ACC112 (cell line): ENCODE measurements around the gene BTN3A1.
"Not testable (repeated sequence)": the region's sequence is repeated elsewhere in the genome, so short reads cannot be mapped to it uniquely, and the experiment has no call there.

Source experiments
- H2AFZ ChIP-seq: fragments of 200-600 bp; sonication (generic); one replicate; pipeline ENCODE4 v1.6.0; 2017; ENCODE audit warnings: antibody characterized with exemption, low read length; ENCODE audit not compliant: unreplicated experiment
- H3K27ac ChIP-seq: fragments of 200-600 bp; sonication (generic); 2 replicates; pipeline ENCODE4 v1.5.1; 2014; ENCODE audit warnings: low read depth, mild to moderate bottlenecking, antibody characterized with exemption, low read length, moderate library complexity
- H3K27me3 ChIP-seq: fragments of 200-600 bp; sonication (generic); 2 replicates; pipeline ENCODE4 v1.6.1; 2014; ENCODE audit warnings: mild to moderate bottlenecking, antibody characterized with exemption, low read length, moderate library complexity, mixed read lengths; ENCODE audit not compliant: insufficient read depth
- H3K36me3 ChIP-seq: fragments of 200-600 bp; sonication (generic); 2 replicates; pipeline ENCODE4 v1.6.1; 2016; ENCODE audit warnings: mild to moderate bottlenecking, antibody characterized with exemption, low read length, moderate library complexity, mixed read lengths; ENCODE audit not compliant: insufficient read depth
- H3K4me1 ChIP-seq: fragments of 200-600 bp; sonication (generic); one replicate; pipeline ENCODE4 v1.6.1; 2016; ENCODE audit warnings: low read length, mixed read lengths; ENCODE audit not compliant: insufficient read depth, unreplicated experiment, control insufficient read depth
- H3K4me3 ChIP-seq: fragments of 200-600 bp; sonication (generic); 2 replicates; pipeline ENCODE4 v1.5.1; 2014; ENCODE audit warnings: mild to moderate bottlenecking, low read depth, low read length
- H3K79me2 ChIP-seq: fragments of 200-600 bp; sonication (generic); one replicate; pipeline ENCODE4 v1.6.0; 2016; ENCODE audit warnings: low read length; ENCODE audit not compliant: control insufficient read depth, unreplicated experiment, insufficient read depth

The BTN3A1 gene

DNA sequence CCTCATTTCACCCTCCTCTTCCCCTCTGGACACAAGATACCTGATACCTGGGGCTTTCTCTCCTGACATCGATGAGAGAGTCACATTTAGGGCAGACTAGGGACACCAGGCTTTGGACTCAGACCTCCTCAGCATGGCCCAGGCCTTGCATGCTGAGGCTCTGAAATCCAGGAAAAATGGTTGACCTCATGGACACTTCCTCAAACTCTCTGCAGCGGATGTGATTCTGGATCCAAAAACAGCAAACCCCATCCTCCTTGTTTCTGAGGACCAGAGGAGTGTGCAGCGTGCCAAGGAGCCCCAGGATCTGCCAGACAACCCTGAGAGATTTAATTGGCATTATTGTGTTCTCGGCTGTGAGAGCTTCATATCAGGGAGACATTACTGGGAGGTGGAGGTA lies 10.9 kb downstream of the BTN3A1 start:
- Histone ChIP-seq H3K4me1 (peaks cover 7% of the 10 kb centered on the region), H2AFZ (no peak overlapping the region), H3K79me2 (no peaks in the 10 kb centered on the region), H3K36me3 (no peaks in the 10 kb centered on the region), H3K4me3 (no peak overlapping the region), H3K27ac (no peak overlapping the region), H3K27me3 (no peaks in the 10 kb centered on the region)

DNA sequence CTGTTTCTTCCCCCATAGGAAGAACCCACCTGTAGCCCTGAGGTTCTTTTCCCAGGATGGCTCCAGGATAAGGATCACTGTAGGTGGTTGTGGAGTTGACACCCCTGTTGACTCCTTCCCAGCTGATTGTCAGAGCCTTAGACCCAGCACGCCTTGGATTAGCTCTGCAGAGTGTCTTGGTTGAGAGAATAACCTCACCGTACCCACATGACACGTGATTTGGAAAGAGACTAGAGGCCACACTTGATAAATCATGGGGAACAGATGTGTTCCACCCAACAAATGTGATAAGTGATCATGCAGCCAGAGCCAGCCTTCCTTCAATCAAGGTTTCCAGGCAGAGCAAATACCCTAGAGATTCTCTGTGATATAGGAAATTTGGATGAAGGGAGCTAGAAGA lies 12.2 kb downstream of the BTN3A1 start:
- H3K27ac ChIP-seq = no peak overlapping the region

GRCh38 chr6:26415036-26415614 lies 13.1 kb downstream of the BTN3A1 start:
- Histone ChIP-seq H3K36me3 (no peaks in the 10 kb centered on the region), H3K27me3 (no peaks in the 10 kb centered on the region), H2AFZ (no peak overlapping the region), H3K4me3 (no peak overlapping the region), H3K27ac (no peak overlapping the region), H3K4me1 (peaks cover 7% of the 10 kb centered on the region), H3K79me2 (no peaks in the 10 kb centered on the region)

More for the DNA sequence above, 12.2 kb downstream of the BTN3A1 start:
- H2AFZ ChIP-seq = no peak overlapping the region
- H3K79me2 ChIP-seq = no peaks in the 10 kb centered on the region
- H3K27me3 ChIP-seq = no peaks in the 10 kb centered on the region
- H3K4me3 ChIP-seq = no peak overlapping the region
- H3K36me3 ChIP-seq = no peaks in the 10 kb centered on the region
- peaks cover 7% of the 10 kb centered on the region for H3K4me1 ChIP-seq

- Histone ChIP-seq H2AFZ (no peak overlapping the region), H3K4me1 (peaks cover 13% of the 10 kb centered on the region), H3K27me3 (no peaks in the 10 kb centered on the region), H3K79me2 (no peaks in the 10 kb centered on the region), H3K27ac (no peak overlapping the region), H3K36me3 (no peaks in the 10 kb centered on the region), H3K4me3 (no peak overlapping the region)
These were observed 13.7 kb downstream of the BTN3A1 start for GRCh38 chr6:26415791-26416190.

DNA sequence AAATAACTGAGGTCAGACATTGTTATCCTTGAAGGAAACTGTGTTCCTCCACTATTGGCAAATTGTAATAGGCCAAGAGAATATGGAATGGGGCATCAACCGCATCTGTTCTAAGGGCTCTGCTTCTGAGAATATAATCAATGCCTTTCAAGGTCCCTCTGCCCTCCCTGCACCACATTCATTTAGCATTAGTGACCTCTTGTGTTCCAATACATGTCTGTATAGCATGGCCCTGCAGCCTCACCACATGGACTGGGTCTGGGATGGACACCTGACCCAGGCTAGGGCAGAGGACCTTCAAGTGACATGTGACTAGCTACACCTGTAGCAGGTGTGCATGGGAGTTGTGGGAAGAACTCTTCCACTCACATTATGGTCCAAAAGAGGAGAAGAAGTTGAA lies 14.2 kb downstream of the BTN3A1 start:
- Histone ChIP-seq H3K4me1 (peaks cover 14% of the 10 kb centered on the region), H3K27me3 (no peaks in the 10 kb centered on the region), H3K27ac (no peak overlapping the region), H3K4me3 (no peak overlapping the region), H2AFZ (no peak overlapping the region), H3K79me2 (no peaks in the 10 kb centered on the region), H3K36me3 (no peaks in the 10 kb centered on the region)

- H3K36me3 ChIP-seq, H3K27me3 ChIP-seq, H3K79me2 ChIP-seq, H2AFZ ChIP-seq, H3K27ac ChIP-seq, H3K4me3 ChIP-seq: not testable (repeated sequence)
- H3K4me1 ChIP-seq = peaks cover 21% of the 10 kb centered on the region
These were observed 16.0 kb downstream of the BTN3A1 start for GRCh38 chr6:26418077-26418476.

GRCh38 chr6:26418795-26419194 lies 16.7 kb downstream of the BTN3A1 start:
- not testable (repeated sequence) for H3K27me3 ChIP-seq, H2AFZ ChIP-seq, H3K27ac ChIP-seq, H3K4me3 ChIP-seq, H3K36me3 ChIP-seq
- Histone ChIP-seq H3K79me2 (peaks cover 13% of the 10 kb centered on the region), H3K4me1 (peaks cover 27% of the 10 kb centered on the region)

GRCh38 chr6:26420688-26421171 lies 18.7 kb downstream of the BTN3A1 start:
- H3K4me3 ChIP-seq = peak overlapping the region; percentile 92
- H2AFZ ChIP-seq = peak overlapping the region; percentile 67
- peak overlapping the region; percentile 64 for H3K27ac ChIP-seq
- H3K27me3 ChIP-seq = no peaks in the 10 kb centered on the region
- H3K79me2 ChIP-seq = peaks cover 18% of the 10 kb centered on the region
- H3K36me3 ChIP-seq = peaks cover 8% of the 10 kb centered on the region
- H3K4me1 ChIP-seq = peaks cover 30% of the 10 kb centered on the region

DNA sequence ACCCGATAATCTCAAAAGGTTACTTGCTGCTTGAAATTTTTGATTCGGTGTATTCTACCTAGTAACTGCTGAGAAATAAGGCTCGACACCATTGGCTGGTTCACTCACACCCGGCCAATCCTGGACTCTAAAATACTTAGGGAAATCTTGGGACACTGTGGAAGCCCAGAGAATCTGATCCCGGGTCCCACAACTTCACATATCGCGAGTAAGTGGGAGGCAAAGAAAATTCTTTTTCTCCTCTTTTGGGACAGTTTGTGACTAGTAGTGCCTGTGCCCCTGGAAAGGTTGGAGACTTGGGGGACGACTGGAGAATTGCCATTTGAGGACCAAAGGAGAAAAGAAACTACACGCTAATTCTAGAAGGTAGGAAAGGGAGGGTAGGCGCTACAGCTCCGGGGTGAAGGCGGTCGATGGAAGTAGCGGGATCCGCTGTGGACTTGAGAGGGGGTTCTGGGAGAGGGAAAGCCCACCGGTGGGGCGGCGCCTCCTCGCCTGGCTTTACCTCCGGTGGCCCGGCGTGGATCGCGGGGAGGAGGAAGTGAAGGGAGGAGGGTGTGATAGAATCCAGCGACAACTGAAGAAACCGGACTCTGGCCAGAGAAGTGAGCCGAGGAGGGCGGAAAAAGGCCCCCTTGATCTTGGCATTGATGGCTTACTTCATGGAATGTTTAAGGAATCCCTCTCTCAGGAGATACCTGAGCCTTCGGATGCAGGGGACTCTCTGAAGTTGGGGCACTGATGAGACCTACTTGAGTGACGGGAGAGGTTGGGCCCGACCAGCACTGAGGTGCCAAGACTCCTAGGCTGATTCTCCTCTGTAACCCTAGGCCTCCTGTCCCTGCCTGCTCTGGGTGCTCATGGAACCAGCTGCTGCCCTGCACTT lies 19.4 kb downstream of the BTN3A1 start:
- peaks cover 25% of the 10 kb centered on the region for H3K4me1 ChIP-seq
- H3K4me3 ChIP-seq = peak overlapping the region; percentile 92
- H3K79me2 ChIP-seq = peaks cover 18% of the 10 kb centered on the region
- H3K27me3 ChIP-seq = no peaks in the 10 kb centered on the region
- H3K36me3 ChIP-seq = peaks cover 14% of the 10 kb centered on the region
- H2AFZ ChIP-seq = peak overlapping the region; percentile 93
- peak overlapping the region; percentile 64 for H3K27ac ChIP-seq

GRCh38 chr6:26422329-26422728 lies 20.3 kb downstream of the BTN3A1 start:
- Histone ChIP-seq H3K27ac (no peak overlapping the region), H3K4me1 (peaks cover 25% of the 10 kb centered on the region), H3K36me3 (peaks cover 23% of the 10 kb centered on the region), H3K79me2 (peaks cover 18% of the 10 kb centered on the region), H2AFZ (no peak overlapping the region), H3K4me3 (peak overlapping the region; percentile 92), H3K27me3 (no peaks in the 10 kb centered on the region)
